Stimulated activated CD8-positive, alpha-beta memory T cell treated with anti-CD3 and anti-CD28 coated beads, Interleukin-4, amount 100 ng/mL, for 1 hour (primary cell): Measurements from ENCODE around the gene PARVB.

Source experiments
- DNase-seq, 2 donors: peaks; one replicate each; pipeline ENCODE4 v3.0.0-alpha.2; 2020; ENCODE audit warnings: low read depth in 2 of 2, low spot score in 1 of 2

PARVB gene

DNA sequence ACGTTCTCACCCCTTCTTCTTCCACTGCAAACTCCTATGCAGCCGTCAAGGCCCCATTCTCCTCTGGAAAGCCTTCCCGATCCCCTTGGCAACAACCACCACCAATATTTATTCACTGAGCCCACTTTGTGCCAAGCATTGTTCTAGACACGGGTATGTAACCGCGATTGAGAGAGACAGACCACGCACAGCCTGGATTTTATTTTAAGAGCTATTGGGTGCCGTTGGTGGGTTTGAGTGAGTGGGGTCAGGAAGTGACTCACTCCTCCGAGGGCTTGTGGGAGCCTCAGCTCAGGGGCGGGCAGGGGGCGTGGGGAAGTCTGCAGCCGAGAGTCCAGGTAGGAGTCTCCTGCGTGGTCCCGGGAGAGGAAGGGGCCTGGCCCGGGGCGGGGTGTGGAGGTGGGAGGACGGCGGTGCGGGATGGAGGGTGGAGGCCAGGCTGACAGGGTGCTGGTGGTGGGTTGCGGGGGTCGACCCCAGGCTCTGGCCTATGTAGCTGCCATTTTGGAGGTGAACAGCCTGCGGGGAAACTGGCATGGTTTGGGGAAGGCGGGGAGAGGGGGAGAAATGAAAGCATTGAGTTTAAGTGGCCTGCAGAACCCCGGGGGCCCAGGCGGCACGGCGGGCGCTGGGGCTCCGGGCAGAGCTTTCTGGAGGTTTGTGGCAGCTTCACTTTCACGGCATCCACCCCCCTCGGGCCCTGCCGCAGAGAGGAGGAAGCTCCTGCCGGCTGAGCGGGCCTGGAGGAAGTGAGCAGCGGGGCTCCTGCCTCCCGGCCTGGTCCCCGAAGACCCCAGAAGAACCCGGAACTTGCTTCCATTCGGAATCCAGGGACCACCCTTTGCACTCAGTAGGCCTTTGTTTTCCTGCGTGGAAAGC lies 157.2 kb downstream of the PARVB start:
- DNase-seq, result peak; percentile 24 to 36

DNA sequence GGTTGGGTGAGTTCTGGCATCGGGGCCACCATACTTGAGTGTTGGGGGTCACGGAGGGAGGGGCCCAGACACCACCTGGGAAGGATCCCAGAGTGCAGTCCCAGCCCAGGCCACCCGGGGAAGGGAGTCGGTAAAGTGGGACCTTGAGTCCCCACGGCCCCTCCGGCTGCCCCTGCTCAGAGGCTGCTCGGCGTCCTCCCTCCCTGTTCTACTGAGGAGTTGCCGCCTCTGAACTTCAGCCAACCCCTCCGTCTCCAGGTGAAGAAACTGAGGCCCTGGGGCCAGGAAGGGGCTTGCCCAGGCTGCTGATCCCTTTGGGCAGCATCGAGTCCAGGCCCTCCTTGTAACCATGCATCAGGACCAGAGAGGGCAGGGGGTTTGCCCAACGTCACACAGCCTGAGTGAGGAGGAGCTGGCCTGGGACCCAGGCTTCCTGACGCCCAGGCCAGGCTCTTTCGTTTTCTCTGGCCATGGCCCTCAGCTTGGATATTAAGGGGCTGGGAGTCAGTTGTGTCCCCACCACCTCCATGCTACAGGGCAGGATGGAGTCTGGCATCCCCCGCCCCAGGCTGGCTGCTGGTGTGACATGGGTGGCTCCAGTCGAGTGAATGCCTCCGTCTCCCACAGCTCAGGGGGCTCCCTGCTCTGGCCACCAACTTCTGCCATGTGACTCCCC lies 157.9 kb downstream of the PARVB start:
- DNase-seq, result no peak

DNA sequence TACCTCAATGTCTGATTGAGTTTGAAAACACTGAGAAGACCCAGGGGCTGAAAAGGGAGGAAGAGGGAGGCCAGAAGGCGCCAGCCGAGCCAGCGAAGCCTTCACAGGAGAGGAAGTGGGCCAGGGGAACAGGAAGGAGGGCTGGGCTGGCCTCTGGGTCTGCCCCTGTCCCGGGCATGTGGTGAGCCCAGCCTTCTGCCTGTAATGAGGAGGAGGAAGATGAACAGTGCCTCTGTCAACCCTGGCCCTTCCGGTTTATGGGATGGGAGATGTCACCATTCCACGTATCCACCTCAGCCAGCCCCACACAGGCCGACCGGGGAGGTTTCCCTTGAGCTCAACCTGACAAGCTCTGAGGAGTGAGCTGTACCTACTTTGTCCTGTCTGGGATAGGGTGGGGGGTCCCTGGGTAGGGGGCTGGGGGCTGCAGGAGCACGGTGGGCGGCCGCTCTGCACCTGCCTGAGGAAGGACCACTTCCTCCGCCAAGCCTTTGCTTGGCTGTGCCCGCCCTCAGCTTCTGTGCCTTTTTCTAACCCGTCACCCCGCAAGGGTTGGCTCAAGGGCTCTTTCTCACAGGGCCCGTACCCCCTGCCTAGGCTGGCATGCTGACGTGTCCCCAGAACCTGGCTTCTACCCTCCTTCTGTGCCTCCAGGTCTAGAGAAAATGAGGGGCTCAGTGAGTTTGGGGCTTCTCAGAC lies 158.6 kb downstream of the PARVB start:
- peak in 1 of 2 donors; percentile 15 for DNase-seq

DNA sequence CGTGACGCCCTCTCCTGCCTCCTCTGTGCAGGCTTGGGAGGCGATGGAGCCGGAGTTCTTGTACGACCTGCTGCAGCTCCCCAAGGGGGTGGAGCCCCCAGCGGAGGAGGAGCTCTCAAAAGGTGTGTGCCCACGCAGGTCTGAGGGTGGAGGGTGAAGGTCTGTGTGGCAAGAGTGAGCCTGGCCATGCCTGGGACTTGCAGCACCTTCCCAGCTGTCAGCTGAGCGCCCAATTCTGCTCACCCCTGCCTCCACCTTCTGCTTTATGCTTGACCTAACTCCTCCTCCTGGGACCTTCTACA lies 159.1 kb downstream of the PARVB start:
- DNase-seq, result no peak

DNA sequence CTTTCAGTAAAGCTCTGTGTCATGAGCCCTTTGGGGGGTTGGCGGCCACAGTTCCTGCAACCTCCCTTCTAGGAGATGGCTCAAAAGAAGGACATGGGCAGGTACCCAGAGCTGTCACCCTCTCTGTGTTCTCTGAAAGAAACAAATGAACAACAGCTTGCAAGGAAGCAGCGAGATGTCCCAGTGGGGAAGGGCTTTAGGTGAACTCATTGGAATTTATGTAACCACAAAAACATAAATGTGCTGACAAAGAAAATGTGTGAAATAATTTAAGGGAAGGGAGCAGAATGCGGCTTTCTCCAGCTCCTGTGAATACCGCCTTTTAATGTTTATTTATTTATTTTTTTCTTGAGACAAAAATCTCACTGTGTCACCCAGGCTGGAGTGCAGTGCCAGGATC lies 159.9 kb downstream of the PARVB start:
- DNase-seq, result no peak

DNA sequence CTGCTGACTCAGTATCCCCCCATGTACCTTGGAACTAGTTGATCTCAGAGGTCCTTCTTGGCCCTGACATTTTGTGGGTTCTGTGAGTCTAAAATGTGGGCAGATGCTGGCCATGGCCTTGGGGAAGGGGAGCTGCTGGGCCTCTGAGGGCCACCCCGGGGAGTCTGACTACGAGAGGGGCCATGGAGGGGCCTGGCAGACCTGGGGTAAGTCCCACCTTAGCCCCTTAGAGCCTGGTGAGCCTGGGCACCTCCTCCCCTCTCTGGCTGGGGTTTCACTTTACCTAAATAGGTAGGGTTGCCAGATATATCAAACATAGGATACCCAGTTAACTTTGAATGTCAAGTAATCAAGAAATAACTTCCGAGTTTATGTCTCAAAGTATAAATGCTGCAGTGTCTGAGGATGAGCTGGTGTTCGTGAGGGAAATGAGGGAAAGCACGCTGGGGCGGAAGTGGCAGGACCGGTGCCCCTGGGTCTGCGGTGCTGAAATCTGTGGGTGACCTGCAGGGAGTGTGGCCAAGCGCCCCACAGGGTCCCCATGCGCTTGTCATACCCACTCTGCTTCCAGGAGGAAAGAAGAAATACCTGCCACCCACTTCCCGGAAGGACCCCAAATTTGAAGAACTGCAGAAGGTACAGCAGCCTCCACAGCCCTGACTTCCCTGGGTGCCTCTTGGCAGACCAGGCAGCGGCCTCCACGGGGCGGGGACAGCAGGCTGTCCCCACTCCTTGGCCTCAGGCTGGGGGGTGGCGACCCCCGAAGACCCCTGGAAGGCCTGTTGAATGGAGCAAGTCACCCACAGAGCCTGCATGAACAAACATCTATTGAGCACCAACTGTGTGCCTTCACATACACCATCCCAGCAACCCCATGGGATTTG lies 161.4 kb downstream of the PARVB start:
- DNase-seq, result no peak

DNA sequence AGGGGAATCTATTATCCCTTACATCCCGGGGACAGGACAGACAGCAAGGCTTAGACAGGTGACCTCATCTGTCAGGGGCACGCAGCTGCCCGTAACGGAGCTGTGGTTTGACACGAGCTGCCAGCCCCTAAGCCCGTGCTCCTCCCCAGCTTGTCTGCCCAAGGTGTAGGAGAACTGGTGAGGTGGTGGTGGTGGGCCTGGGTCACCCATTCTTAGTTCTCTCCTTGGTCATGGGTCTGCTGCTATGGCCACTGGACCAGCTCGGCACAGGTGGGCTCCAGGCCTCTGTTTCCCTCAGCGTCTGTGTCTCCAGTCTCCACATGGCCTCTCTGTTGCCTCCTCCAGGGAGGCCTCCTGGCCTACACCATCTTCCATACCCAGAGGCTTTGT lies 162.0 kb downstream of the PARVB start:
- DNase-seq, result no peak

DNA sequence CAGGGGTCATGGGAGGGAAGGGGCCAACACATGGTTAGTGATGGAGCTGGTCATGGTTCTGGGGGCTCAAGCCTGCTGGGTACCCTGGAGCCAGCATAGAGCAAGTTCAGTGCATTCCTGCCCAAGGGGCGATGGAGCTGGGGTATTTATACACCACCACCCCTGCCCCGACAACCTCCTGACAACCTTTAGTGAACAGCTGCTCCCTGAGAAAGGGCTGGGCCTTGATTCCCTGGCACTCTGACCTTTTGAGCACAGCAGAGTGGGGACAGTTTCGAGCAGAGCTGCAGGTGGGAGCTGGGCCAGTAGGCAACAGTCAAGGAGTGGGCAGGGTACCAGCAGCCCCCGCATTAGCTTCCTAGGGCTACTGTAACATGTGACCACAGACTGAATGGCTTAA lies 162.6 kb downstream of the PARVB start:
- no peak for DNase-seq

DNA sequence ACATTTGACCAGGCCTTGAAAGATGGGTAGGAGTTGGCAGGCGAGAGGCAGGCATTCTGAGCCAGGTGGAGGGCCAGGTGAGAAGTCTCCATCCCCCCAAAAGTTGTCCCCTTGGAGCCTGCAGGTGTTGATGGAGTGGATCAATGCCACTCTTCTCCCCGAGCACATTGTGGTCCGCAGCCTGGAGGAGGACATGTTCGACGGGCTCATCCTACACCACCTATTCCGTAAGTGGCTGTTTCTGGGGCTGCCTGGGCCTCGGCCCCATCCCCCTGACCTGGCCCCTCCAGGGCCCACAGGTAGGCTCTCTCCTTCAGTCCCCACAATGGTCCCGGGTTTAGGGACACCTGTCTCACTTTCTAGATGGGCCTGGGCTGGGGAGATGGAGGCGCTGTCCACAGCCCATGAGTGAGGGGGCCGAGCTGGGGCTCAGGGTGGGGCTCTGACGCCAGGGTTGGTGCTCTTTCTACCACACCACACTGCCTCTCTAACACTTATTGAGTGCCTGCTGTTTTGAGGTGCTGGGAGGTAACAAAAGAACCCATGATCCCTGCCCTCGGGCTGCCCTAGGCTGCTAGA lies 163.6 kb downstream of the PARVB start:
- DNase-seq, result no peak

DNA sequence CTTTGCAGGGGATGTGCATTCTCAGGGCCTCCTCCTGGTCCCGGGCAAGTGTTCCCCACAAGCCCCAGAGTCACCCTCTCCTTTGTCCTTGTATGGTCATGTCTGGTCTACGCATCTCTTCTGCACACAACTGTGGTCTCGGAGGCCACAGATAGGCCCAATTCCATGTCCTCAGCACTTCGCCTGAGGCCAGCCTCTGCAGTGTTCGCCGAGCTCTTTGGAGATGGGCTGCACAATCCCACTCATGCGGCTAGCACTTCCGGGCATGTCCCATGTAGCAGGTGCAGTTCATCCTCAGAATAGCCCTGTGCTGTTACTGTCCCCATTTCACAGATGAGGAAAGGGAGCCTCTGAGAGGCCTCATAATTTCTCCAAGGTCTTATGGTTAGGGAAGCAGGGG lies 164.2 kb downstream of the PARVB start:
- no peak for DNase-seq

DNA sequence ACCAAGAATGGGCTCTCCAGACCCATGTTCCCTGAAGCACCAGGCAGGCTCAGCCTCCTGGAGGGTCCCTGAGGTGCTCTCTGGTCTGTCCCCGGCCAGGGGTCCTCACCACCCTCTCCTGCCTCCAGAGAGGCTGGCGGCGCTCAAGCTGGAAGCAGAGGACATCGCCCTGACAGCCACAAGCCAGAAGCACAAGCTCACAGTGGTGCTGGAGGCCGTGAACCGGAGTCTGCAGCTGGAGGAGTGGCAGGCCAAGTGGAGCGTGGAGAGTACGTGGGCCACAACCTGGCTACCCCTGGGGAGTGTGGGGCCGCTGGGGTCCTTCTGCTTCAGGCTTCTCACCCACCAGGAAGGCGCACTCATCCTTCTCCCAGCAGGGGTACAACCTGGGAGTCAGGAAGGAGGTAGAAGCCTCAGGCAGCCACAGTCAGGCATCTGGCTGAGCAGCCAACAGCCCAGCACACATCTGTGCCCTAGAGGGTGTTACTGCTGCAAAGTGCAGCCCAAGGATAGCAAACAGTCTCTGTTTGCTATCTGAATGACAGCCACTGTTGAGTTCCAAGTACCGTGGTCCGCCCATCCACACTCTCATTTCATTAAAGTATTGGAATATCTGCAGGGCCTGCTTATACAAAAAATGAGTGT lies 165.0 kb downstream of the PARVB start:
- DNase-seq, result no peak

DNA sequence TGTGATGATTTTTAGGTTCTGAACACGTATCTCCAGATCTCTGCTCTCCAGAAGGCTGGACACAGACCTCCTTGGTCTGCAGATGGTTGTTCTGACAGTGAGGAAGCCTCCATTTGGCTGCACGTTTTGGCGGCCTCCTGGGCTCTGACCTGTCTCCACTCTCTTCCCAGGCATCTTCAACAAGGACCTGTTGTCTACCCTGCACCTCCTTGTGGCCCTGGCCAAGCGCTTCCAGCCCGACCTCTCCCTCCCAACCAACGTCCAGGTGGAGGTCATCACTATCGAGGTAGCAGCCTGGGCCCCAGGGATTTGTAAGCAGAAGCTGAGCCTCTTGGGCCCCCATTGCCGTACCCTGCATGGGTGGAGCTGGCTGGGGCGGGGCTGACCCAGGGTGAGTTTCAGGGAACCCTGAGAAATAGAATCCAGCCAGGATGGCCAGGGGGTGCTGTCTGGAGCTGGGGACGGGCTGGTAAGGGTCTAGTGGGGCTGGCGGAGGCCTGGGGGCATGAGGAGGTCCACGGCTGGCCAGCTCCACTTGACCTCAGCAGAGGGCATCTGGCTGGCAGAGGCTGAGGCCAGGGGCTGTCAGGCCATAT lies 166.4 kb downstream of the PARVB start:
- DNase-seq, result no peak

DNA sequence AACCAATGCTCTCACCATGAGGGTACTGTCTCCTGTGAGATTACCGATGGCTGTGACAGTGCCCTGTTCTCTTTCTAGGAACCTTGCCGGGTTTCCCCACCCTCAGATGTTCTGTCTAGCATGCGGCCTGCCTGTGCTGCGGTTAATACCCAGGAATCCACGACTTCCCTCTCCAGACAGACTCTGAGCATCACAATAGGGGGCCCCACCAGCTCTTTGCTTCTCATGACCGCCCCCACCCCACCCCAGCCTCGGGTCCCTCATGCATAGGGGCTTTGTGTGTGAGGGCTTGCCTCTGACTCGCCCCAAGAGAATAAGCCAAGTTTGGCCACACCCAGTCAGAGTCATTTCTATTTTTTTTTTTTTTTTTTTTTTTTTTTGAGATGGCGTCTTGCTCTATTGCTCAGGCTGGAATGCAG lies 166.9 kb downstream of the PARVB start:
- no peak for DNase-seq

DNA sequence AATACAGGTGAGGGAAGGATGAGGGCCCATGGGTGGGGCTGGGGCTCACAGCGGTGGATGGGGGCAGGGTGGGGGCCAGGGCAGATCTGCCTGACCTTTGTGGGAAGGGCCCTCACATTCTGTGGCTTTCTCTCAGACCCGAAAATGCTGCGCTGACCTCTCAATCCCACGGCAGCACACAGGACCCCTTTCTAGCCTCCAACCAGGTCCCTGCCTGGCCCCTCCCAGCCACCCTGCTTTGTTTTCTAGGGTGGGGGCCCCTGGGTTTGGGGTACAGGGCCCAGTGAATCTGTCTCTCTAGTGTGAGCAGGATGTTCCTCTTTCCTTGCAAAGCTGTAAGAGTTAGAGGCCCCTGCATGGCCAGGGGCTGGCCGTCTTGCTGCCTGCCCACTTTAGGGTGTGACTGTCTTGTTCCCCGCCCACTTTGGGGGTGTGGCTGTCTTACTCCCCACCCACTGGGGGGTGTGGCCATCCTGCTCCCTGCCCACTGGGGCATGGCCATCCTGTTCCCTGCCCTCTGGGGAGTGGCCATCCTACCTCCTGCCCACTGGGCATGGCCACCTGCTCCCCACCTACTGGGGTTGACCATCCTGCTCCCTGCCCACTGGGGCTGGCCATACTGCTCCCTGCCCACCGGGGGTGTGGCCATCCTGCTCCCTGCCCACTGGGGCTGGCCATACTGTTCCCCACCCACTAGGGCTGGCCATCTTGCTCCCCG lies 168.2 kb downstream of the PARVB start:
- no peak for DNase-seq

DNA sequence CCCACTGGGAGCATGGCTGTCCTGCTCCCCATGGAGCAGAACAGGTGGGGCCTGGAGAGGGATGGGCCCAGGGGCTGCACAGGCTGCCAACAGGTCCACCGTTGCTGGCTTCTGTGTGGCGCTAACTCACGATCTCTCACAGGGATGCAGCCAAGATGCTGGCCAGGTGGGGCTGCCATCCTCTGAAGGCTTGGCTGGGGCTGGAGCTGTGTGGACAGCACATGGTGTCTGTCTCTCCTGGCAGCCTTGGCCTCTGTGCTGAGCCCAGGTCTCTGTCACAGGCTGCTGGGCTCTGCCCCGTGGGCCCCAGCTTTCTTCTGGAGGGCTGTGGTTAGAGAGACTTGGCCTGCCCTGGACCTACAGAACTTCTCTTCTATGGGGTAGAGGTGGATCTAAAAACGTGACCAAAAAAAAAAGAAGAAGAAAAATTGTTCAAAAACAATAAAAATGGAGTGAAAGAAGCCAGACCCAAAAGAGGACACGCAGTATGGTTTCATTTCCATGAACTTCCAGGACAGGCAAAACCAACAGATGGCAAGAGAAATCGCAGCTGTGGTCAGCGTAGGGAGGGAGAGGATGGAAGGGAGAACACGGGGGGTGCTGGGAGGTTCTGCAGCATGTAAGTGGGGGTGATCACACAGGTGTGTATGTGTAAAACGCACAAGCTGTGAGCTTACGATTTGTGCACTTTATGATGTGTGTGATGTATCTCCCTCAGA lies 168.9 kb downstream of the PARVB start:
- DNase-seq, result no peak

DNA sequence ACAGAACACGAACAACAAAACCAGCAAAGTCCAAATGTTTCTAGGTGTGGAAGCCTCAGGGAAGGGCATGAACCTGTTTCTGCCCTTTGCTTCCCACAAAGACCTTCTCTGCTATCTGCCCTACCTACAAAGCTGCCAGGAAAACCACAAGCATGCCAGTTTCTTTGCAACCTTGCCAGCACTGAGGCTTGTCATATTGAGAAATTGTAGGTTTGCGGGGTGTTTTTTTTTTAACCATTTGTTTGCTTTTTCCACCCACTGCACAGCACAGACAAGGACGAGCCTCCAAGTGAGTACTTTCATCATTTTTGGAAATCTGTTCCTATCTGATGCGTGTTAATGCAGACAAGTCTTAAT lies 169.4 kb downstream of the PARVB start:
- no peak for DNase-seq

DNA sequence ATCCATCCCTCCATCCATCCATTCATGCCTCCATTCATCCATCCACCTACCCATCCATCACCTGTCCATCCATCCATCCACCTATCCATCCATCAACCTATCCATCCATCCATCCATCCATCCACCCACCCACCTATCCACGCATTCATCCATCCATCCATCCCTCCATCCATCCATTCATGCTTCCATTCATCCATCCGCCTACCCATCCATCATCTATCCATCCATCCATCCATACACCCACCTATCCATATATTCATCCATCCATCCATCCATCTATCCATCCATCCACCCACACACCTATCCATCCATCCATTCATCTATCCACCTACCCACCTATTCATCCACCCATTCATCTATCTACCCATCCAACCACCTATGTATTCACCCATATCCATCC lies 170.5 kb downstream of the PARVB start:
- DNase-seq, result no peak

DNA sequence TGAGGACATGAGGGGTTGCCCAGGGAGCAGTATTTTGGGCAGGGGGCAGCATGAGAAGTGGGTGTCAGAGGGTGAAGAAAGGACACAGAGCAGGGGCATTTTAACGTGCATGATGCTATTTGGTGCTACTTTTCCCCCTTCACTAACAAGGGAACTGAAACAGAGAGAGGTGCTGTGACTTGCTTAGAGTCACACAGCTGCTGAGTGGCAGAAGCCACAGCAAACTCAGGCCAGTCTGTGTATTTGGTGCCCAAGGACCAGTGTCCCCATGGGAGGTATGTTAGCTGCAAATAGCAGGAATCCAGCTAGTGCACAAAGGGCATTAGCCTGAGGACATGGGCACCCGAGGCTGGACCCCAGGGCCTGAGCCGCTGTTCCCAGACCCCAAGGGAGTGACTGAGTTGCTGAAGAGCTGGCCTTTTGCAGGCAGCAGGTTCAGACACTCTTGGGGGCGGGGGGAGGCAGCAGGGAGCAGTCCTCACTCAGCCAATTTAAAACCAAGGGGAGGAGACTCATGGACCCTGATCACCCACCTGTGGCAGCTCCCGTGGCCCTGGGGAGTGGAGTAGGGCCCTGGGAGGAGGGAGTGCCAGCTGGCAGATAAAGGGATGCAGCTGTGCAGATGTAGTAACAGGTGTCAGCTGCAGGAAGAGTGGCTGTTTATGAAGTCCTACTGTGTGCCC lies 171.2 kb downstream of the PARVB start:
- DNase-seq, result no peak
